ENCODE results near the gene TMEM203. TPM values are rescaled to one million over a fixed set of nuclear protein-coding genes. Genes with fewer than 3 reads are reported as not detected.

Gene TMEM203
- total RNA-seq, 2 donors from 2014 or later = 25.0 to 43.9 TPM

- Mint-ChIP-seq H3K4me3 (no peak overlapping the region), H3K36me3 (no peaks in the 10 kb centered on the region), H3K9me3 (no peaks in the 10 kb centered on the region), H3K4me1 (ENCODE audit: low read depth in 2 of 2) (peaks cover 0 to 6% of the 10 kb centered on the region in 2 donors), H3K27me3 (peaks cover 0 to 4% of the 10 kb centered on the region in 2 donors), H3K27ac (no peak overlapping the region)
- no peak for ATAC-seq
- no peak for DNase-seq (ENCODE audit: low spot score)
Measured at GRCh38 chr9:137173796-137174664, 31.4 kb downstream of the TMEM203 start.

- Mint-ChIP-seq H3K4me3 (no peak overlapping the region), H3K27me3 (peaks cover 0 to 4% of the 10 kb centered on the region in 2 donors), H3K9me3 (no peaks in the 10 kb centered on the region), H3K27ac (no peak overlapping the region), H3K36me3 (no peaks in the 10 kb centered on the region), H3K4me1 (ENCODE audit: low read depth in 2 of 2) (peaks cover 0 to 6% of the 10 kb centered on the region in 2 donors)
- no peak for ATAC-seq
- DNase-seq (ENCODE audit: low spot score) = no peak
Measured at GRCh38 chr9:137172901-137173795, 32.3 kb downstream of the TMEM203 start.

GRCh38 chr9:137171149-137171900, 34.1 kb downstream of the TMEM203 start:
- no peak overlapping the region for H3K27ac Mint-ChIP-seq
- H3K4me1 Mint-ChIP-seq (ENCODE audit: low read depth in 2 of 2) = peaks cover 0 to 2% of the 10 kb centered on the region in 2 donors
- DNase-seq (ENCODE audit: low spot score) (no peak), ATAC-seq (no peak)
- H3K27me3 Mint-ChIP-seq = peaks cover 6 to 9% of the 10 kb centered on the region in 2 donors
- no peaks in the 10 kb centered on the region for H3K36me3 Mint-ChIP-seq
- no peak overlapping the region for H3K4me3 Mint-ChIP-seq
- no peaks in the 10 kb centered on the region for H3K9me3 Mint-ChIP-seq

GRCh38 chr9:137170486-137171148, 34.8 kb downstream of the TMEM203 start:
- Mint-ChIP-seq H3K27me3 (peaks cover 7 to 9% of the 10 kb centered on the region in 2 donors), H3K27ac (no peak overlapping the region), H3K4me3 (no peak overlapping the region), H3K9me3 (no peaks in the 10 kb centered on the region), H3K36me3 (no peaks in the 10 kb centered on the region), H3K4me1 (ENCODE audit: low read depth in 2 of 2) (no peaks in the 10 kb centered on the region)
- DNase-seq (ENCODE audit: low spot score) (no peak), ATAC-seq (no peak)

- Mint-ChIP-seq H3K36me3 (no peaks in the 10 kb centered on the region), H3K4me1 (ENCODE audit: low read depth in 2 of 2) (no peaks in the 10 kb centered on the region), H3K4me3 (peak within 1 kb of the TSS; percentile 44), H3K27me3 (peaks cover 7 to 9% of the 10 kb centered on the region in 2 donors), H3K9me3 (no peaks in the 10 kb centered on the region), H3K27ac (no peak within 1 kb of the TSS)
- no peak for ATAC-seq
- DNase-seq (ENCODE audit: low spot score) = no peak
Measured at GRCh38 chr9:137169896-137170358, 35.5 kb downstream of the TMEM203 start, which contains the start of gene LRRC26. TSS of gene LRRC26 (minus strand) at chr9:137170051. CDS start at chr9:137169943, 108 bp downstream.

GRCh38 chr9:137168904-137169856, 36.3 kb downstream of the TMEM203 start:
- H3K27me3 Mint-ChIP-seq = peaks cover 7 to 9% of the 10 kb centered on the region in 2 donors
- ATAC-seq = peak; percentile 30 to 36

GRCh38 chr9:137168573-137168903, 36.9 kb downstream of the TMEM203 start:
- Mint-ChIP-seq H3K27me3 (peaks cover 7 to 9% of the 10 kb centered on the region in 2 donors), H3K4me1 (ENCODE audit: low read depth in 2 of 2) (no peaks in the 10 kb centered on the region), H3K9me3 (no peaks in the 10 kb centered on the region), H3K4me3 (no peak overlapping the region), H3K36me3 (no peaks in the 10 kb centered on the region), H3K27ac (no peak overlapping the region)
- DNase-seq (ENCODE audit: low spot score) (no peak), ATAC-seq (peak; percentile 2 to 7)

More at GRCh38 chr9:137168904-137169856, 36.3 kb downstream of the TMEM203 start:
- DNase-seq (ENCODE audit: low spot score) = no peak
- Mint-ChIP-seq H3K36me3 (no peaks in the 10 kb centered on the region), H3K27ac (no peak overlapping the region), H3K4me1 (ENCODE audit: low read depth in 2 of 2) (no peaks in the 10 kb centered on the region), H3K9me3 (no peaks in the 10 kb centered on the region), H3K4me3 (peak overlapping the region; percentile 44)

- H3K36me3 Mint-ChIP-seq = no peaks in the 10 kb centered on the region
- DNase-seq (ENCODE audit: low spot score) (no peak), ATAC-seq (no peak)
- peaks cover 7 to 11% of the 10 kb centered on the region in 2 donors for H3K27me3 Mint-ChIP-seq
- H3K9me3 Mint-ChIP-seq = no peaks in the 10 kb centered on the region
- no peak overlapping the region for H3K27ac Mint-ChIP-seq
- no peak overlapping the region for H3K4me3 Mint-ChIP-seq
- H3K4me1 Mint-ChIP-seq (ENCODE audit: low read depth in 2 of 2) = no peaks in the 10 kb centered on the region
Measured at GRCh38 chr9:137167747-137168572, 37.5 kb downstream of the TMEM203 start.

GRCh38 chr9:137167277-137167746, 38.1 kb downstream of the TMEM203 start:
- Mint-ChIP-seq H3K27me3 (peaks cover 7 to 11% of the 10 kb centered on the region in 2 donors), H3K4me3 (no peak overlapping the region), H3K36me3 (no peaks in the 10 kb centered on the region), H3K9me3 (no peaks in the 10 kb centered on the region), H3K27ac (no peak overlapping the region), H3K4me1 (ENCODE audit: low read depth in 2 of 2) (no peaks in the 10 kb centered on the region)
- no peak for DNase-seq (ENCODE audit: low spot score)
- ATAC-seq = no peak

- H3K4me3 Mint-ChIP-seq = no peak overlapping the region
- H3K36me3 Mint-ChIP-seq = no peaks in the 10 kb centered on the region
- peaks cover 7 to 11% of the 10 kb centered on the region in 2 donors for H3K27me3 Mint-ChIP-seq
- ATAC-seq = no peak
- no peak overlapping the region for H3K27ac Mint-ChIP-seq
- no peak for DNase-seq (ENCODE audit: low spot score)
- no peaks in the 10 kb centered on the region for H3K4me1 Mint-ChIP-seq (ENCODE audit: low read depth in 2 of 2)
- H3K9me3 Mint-ChIP-seq = no peaks in the 10 kb centered on the region
Measured at GRCh38 chr9:137166380-137167229, 38.8 kb downstream of the TMEM203 start.

All from natural killer cell treated with Interleukin-12 subunit alpha and Interleukin-12 subunit beta and Interleukin-15 and Interleukin-18, amount 100 ng/mL, for 72 hours (primary cell).